Activated T-cell treated with anti-CD3 and anti-CD28 coated beads, Interleukin-2, amount 50 U/mL, for 72 hours (primary cell): ENCODE data around the gene ZNF106. TPM values are rescaled to one million over a fixed set of nuclear protein-coding genes. Genes with fewer than 3 reads are reported as not detected.

Experiments
- ATAC-seq, 2 donors: fragments of 150-1000 bp; cut with Tn5 transposase; replicated peaks in 1 of 2; 2 replicates each; pipeline ENCODE4 v1.10.0; 2021; ENCODE audit warnings: moderate library complexity in 2 of 2, mild to moderate bottlenecking in 1 of 2
- DNase-seq, 2 donors: peaks; one replicate each; pipeline ENCODE4 v3.0.0; 2021 to 2022; ENCODE audit warnings: mixed read lengths in 1 of 2
- H3K27ac Mint-ChIP-seq: one replicate; pipeline ENCODE4 v1.8.0; 2022; ENCODE audit warnings: mild to moderate bottlenecking, moderate library complexity, mixed read lengths
- H3K27me3 Mint-ChIP-seq: one replicate; pipeline ENCODE4 v1.8.0; 2022; ENCODE audit warnings: low read depth, mixed read lengths
- H3K36me3 Mint-ChIP-seq, 2 donors: one replicate each; pipeline ENCODE4 v1.8.0; 2022; ENCODE audit warnings: mixed read lengths in 2 of 2, mild to moderate bottlenecking in 1 of 2; ENCODE audit not compliant: insufficient read depth in 2 of 2
- H3K4me1 Mint-ChIP-seq: one replicate; pipeline ENCODE4 v1.8.0; 2022; ENCODE audit warnings: low read depth, mixed read lengths
- H3K4me3 Mint-ChIP-seq, 2 donors: one replicate each; pipeline ENCODE4 v1.8.0; 2022; ENCODE audit warnings: mild to moderate bottlenecking in 2 of 2, mixed read lengths in 2 of 2, moderate library complexity in 2 of 2
- H3K9me3 Mint-ChIP-seq, 2 donors: one replicate each; pipeline ENCODE4 v1.8.0; 2022; ENCODE audit warnings: mixed read lengths in 2 of 2
- total RNA-seq, 2 donors: library from RNA; stranded (reverse); gene quantifications; one replicate each; pipeline ENCODE4 v1.2.3, GENCODE V29; 2022

The ZNF106 gene
- total RNA-seq, 2 donors from 2014 or later = 51.1 to 66.2 TPM

DNA sequence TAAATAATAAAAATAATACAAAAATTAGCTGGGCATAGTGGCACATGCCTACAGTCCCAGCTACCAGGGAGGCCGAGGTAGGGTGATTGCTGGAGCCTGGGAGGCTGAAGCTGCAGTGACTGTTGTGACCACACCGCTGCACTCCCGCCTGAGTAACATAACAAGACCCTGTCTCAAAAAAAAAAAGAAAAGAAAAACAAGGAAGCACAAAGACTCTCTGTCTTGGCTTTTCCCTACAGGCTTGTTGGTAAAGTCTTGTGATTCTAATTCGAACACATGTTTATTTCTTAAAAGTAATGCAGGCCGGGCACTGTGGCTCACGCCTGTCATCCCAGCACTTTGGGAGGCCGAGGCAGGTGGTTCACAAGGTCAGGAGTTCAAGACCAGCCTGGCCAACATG lies 71.6 kb downstream of the ZNF106 start:
- H3K27me3 Mint-ChIP-seq = no peaks in the 10 kb centered on the region
- no peaks in the 10 kb centered on the region for H3K4me1 Mint-ChIP-seq
- H3K4me3 Mint-ChIP-seq = no peak overlapping the region
- ATAC-seq (no peak), DNase-seq (no peak)
- no peaks in the 10 kb centered on the region for H3K9me3 Mint-ChIP-seq
- peaks cover 2 to 12% of the 10 kb centered on the region in 2 donors for H3K36me3 Mint-ChIP-seq
- H3K27ac Mint-ChIP-seq = no peak overlapping the region

DNA sequence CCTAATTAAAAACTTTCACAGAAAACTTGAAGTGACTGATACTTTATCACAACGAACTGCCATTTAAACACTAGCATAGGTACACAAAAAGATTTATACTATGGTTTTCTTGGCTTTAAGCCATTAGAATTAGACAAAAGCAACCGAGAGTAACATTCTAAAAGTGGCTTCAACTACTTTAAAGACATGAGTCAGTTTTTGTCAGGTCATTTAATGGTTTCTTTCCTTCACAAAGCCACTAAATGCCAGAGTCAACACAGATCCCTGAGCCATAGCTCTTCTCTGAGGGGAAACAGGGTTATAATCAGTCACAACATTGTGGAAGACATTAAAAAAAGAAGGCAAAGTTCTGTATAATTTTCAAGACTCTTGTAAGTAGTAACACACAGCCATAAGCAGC lies 77.0 kb downstream of the ZNF106 start:
- no peaks in the 10 kb centered on the region for H3K27me3 Mint-ChIP-seq
- no peak overlapping the region for H3K27ac Mint-ChIP-seq
- ATAC-seq = no peak
- no peak overlapping the region for H3K4me3 Mint-ChIP-seq
- H3K9me3 Mint-ChIP-seq = no peaks in the 10 kb centered on the region
- H3K4me1 Mint-ChIP-seq = no peaks in the 10 kb centered on the region
- peaks cover 0 to 5% of the 10 kb centered on the region in 2 donors for H3K36me3 Mint-ChIP-seq
- DNase-seq = no peak

DNA sequence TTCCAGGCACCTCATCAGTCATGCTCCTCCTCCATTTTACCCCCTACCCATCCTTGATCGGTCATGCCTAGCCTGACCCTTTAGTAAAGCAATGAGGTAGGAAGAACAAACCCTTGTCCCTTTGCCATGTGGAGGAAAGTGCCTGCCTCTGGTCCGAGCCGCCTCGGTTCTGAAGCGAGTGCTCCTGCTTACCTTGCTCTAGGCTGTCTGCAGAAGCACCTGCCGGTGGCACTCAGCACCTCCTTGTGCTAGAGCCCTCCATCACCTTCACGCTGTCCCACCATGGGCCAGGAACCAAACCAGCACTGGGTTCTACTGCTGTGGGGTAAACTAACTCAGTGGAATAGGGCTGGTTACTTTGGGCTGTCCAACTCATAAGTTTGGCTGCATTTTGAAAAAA lies 79.1 kb downstream of the ZNF106 start:
- H3K9me3 Mint-ChIP-seq = no peaks in the 10 kb centered on the region
- H3K4me1 Mint-ChIP-seq = no peaks in the 10 kb centered on the region
- no peaks in the 10 kb centered on the region for H3K27me3 Mint-ChIP-seq
- DNase-seq (no peak), ATAC-seq (no peak)
- H3K4me3 Mint-ChIP-seq = no peak overlapping the region
- no peak overlapping the region for H3K27ac Mint-ChIP-seq
- peaks cover 0 to 2% of the 10 kb centered on the region in 2 donors for H3K36me3 Mint-ChIP-seq

DNA sequence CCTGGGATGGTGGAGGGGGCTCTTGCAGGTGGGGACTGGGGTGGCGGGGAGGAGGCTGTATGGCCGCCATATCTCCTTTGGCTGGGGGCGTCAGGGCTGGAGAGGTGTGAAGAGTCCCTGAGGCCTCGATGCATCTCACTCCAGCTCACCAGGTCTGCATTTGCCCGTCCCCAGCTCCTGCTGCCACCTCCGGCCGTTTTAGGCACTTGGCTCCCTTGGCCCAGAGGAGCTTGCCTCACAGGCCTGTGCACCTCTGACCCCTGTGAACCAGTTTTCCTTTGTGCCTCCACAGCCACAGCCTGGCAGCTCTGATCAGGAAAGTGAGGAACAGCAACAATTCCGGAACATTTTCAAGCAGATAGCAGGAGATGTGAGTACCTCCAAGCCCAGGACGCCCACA lies 81.9 kb downstream of the ZNF106 start:
- no peaks in the 10 kb centered on the region for H3K36me3 Mint-ChIP-seq
- no peaks in the 10 kb centered on the region for H3K9me3 Mint-ChIP-seq
- H3K27ac Mint-ChIP-seq = no peak overlapping the region
- no peak overlapping the region for H3K4me3 Mint-ChIP-seq
- DNase-seq (no peak), ATAC-seq (no peak)
- no peaks in the 10 kb centered on the region for H3K4me1 Mint-ChIP-seq
- no peaks in the 10 kb centered on the region for H3K27me3 Mint-ChIP-seq

DNA sequence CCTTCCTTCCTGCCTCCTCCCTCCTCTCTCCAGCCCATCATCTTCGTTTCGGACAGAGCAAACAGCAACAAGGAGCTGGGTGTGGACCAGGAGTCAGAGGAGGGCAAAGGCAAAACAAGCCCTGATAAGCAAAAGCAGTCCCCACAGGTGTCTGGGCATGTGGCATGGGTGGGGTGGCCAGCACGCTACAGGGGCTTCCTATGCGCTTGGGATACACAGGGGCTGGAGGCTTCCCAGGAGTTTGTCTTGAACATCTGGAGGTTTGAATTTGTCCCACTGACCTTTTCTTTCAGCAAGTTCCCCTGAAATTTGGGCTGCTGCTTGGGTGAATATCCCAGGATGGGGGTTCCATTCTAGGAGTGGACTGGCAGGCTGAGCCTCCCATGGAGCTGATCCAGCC lies 82.8 kb downstream of the ZNF106 start:
- Mint-ChIP-seq H3K4me1 (peaks cover 1% of the 10 kb centered on the region), H3K9me3 (no peaks in the 10 kb centered on the region), H3K27me3 (no peaks in the 10 kb centered on the region), H3K4me3 (no peak overlapping the region), H3K36me3 (no peaks in the 10 kb centered on the region), H3K27ac (no peak overlapping the region)
- DNase-seq (no peak), ATAC-seq (no peak)

DNA sequence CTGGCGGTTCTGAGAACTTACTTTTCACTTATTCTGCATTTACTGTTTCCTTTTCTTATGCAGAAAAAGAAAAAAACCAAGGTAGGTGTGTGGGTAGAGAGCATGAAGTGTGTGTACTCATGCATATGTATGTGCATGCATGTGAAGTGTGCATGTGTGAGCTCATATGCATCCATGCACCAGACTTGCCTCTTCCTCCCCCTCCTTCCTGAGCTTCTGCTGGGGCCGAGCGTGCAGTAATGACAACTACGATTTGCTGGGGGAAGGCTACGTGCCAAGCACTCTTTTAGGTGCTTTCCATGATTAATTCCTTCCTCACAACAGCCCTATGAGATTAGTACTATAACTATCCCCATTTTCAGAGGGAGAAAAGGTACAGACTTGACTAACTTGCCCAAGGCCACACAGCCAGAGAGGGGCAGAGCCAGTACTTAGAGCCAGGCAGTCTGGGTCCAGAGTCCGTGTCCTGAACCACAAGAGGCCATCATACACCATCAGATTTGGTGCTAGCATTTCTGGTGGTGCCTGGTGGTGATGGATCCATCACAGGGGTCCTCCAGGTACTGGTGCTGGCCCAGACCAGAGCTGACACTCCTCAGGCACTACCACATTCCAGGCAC lies 85.0 kb downstream of the ZNF106 start:
- H3K4me1 Mint-ChIP-seq = peaks cover 6% of the 10 kb centered on the region
- no peaks in the 10 kb centered on the region for H3K36me3 Mint-ChIP-seq
- no peak overlapping the region for H3K27ac Mint-ChIP-seq
- no peak for ATAC-seq
- DNase-seq = no peak
- H3K4me3 Mint-ChIP-seq = no peak overlapping the region
- H3K9me3 Mint-ChIP-seq = no peaks in the 10 kb centered on the region
- H3K27me3 Mint-ChIP-seq = no peaks in the 10 kb centered on the region

DNA sequence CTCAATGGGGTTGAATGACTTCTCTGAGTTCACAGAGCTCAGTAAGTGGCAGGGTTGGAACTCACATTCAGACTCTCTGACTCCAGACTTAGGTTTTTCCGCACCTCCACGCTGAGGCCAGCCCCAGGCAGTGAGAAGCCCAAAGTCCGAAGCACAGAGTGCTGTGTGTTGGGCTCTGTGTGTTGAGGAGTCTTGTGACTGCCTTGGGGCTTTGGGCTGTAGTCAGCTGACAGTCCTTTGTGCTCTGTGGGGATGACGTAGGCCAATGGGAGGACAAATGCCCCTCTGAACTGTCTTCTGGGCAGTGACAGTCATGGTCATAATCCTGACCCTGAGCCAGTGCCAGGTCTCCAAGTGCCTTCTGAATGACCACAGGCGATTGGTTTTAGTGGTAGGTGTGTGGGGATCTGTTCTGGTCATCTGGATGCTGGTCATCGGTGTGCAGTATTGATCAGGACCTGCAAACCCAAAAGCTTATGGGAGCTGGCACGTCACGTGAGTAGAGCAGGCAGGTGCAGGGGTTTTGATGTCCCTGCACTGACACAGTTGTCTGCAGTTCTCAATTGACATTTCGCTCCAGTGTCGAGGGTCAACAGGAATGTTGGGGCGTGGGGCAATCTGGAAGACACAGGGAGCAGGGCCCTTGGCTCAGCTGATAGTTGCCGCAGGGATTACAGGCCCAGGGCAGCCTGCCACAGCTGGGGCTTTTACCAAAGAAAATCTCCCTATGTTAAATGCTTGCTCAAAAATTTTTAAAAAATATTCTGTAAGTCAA lies 86.3 kb downstream of the ZNF106 start:
- no peaks in the 10 kb centered on the region for H3K9me3 Mint-ChIP-seq
- H3K36me3 Mint-ChIP-seq = peaks cover 0 to 2% of the 10 kb centered on the region in 2 donors
- DNase-seq = no peak
- H3K27ac Mint-ChIP-seq = no peak overlapping the region
- ATAC-seq = no peak
- H3K27me3 Mint-ChIP-seq = no peaks in the 10 kb centered on the region
- H3K4me3 Mint-ChIP-seq = no peak overlapping the region
- H3K4me1 Mint-ChIP-seq = peaks cover 6% of the 10 kb centered on the region

DNA sequence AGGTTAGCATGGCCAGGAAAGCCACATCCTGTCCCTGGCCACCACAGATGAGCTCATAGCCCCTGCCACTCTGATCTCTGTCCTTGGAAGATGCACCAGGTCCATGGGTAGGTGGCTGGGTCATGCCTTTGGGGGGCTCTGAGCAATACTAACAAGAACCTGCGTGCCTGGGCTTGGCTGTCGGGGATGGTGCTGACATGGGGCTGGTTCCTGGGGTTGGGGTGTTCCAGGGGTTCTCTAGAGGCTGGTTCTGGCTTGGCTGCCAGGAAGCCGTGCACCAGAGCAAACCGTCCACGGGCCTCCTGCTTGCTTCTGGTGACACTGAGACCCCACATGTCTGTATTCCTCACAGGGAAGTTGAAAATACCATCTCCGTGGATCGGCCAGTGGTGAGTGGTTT lies 87.6 kb downstream of the ZNF106 start:
- DNase-seq (no peak), ATAC-seq (no peak)
- Mint-ChIP-seq H3K4me1 (peaks cover 6% of the 10 kb centered on the region), H3K27me3 (no peaks in the 10 kb centered on the region), H3K4me3 (no peak overlapping the region), H3K36me3 (peaks cover 0 to 2% of the 10 kb centered on the region in 2 donors), H3K27ac (no peak overlapping the region), H3K9me3 (no peaks in the 10 kb centered on the region)

DNA sequence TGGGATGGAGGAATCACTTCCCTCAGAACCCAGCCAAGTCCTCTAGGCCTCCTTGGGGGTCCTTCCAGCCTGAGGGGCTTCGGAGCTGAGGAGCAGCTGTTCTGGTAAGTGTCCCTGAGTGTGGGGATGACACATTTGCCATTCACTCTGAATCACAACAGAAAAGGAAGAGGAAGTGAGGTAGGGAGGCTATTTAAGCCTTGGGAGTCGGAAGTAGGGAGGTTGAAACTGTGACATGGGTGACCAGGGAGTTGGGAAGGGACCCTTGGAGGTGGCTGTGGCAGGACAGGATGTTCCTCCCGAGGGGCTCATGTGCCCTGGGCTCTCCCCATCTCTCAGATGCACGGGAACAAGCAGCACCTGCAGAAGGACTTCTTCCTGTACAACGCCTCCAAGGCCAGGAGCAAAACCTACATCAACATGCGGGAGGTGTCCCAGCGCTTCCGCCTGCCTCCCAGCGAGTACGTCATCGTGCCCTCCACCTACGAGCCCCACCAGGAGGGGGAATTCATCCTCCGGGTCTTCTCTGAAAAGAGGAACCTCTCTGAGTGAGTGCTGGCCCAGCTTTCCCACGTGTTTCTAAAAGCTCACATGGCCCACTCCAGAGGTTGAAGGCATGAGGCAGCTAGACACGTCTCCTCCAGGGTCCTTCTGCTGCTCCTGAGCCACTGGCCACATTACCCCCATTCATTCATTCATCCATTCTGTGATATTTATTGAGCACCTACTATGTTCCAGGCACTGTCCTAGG lies 88.3 kb downstream of the ZNF106 start:
- H3K36me3 Mint-ChIP-seq = peaks cover 0 to 2% of the 10 kb centered on the region in 2 donors
- H3K9me3 Mint-ChIP-seq = no peaks in the 10 kb centered on the region
- H3K4me1 Mint-ChIP-seq = peaks cover 6% of the 10 kb centered on the region
- H3K27ac Mint-ChIP-seq = no peak overlapping the region
- peak; percentile 12 to 16 for ATAC-seq
- H3K27me3 Mint-ChIP-seq = no peaks in the 10 kb centered on the region
- H3K4me3 Mint-ChIP-seq = no peak overlapping the region
- DNase-seq = no peak

DNA sequence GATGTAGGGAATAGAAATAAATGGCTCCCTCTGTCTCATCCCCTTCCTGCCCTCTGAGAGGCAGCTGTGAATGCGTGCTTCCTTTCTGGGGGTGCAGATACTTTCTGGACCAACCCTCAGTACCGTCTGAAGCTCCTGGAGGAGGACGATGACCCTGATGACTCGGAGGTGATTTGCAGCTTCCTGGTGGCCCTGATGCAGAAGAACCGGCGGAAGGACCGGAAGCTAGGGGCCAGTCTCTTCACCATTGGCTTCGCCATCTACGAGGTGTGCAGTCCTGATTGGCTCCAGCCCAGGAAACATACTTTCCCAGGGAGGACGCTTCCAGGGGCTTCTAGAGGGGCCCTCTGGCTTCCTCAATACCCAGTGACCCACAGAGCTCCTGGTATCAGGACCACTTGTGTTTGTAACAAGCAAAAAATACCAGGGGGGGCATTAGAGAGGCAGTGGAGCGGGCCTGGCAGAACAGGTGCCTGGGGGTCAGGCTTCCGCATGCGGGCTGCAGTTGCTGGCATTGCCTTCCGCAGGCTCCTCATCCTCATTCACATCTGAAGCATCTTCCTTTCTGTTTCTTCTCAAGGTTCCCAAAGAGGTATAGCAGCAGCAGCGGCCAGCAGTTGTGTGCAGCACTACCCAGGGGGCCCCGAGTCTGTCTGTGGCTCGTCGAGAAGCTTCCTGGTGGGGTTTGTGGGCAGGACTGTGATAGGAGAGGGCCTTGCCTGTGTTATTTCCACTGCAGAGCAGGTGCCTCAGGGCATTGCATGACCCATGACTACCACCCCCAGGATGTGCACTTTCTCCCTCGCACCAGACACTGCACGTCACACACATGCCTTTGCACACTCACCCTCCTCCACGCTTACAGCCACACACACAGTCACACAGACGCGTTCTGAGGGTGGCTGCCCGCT lies 89.1 kb downstream of the ZNF106 start:
- Mint-ChIP-seq H3K36me3 (peaks cover 0 to 2% of the 10 kb centered on the region in 2 donors), H3K9me3 (no peaks in the 10 kb centered on the region), H3K4me3 (peak overlapping the region; percentile 18 to 69), H3K27ac (no peak overlapping the region), H3K27me3 (no peaks in the 10 kb centered on the region), H3K4me1 (peaks cover 6% of the 10 kb centered on the region)
- no peak for DNase-seq
- peak; percentile 58 to 59 for ATAC-seq

DNA sequence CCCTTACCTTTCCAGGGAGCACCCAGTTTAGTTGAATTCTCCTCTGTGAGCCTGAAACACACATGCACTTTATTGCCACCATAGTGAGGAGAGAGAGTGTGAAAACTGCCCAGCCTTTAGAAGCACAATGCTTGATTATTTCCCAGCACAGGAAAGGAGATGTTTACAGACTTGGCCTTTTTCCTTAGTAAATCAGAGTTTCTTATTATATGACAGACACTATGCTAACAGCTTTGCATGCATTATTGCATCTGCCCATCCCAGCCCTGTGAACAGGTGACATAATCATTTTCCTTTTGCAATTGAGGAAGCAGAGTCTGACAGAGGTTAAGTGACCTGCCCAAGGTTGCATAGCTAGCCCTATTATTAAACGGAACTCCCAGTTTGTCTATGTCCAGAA lies 95.1 kb downstream of the ZNF106 start:
- no peaks in the 10 kb centered on the region for H3K27me3 Mint-ChIP-seq
- no peak for ATAC-seq

DNA sequence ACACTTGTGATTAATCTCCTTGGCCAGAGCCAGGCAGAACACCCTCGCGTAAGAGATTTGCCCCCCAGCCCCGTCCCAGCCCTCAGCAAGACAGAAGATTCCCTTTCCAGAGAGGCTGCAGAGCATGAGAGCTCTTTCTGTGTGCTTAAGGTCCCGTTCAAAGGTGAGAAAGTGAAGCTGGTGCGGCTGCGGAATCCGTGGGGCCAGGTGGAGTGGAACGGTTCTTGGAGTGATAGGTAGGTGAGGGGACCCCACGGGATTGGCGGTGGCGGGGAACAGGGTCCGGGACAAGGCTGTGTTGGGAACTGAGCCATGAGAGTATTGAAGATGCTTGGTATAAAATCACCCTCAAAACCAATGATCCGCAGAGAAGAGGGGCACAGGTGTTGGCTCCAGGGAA lies 96.8 kb downstream of the ZNF106 start:
- no peaks in the 10 kb centered on the region for H3K27me3 Mint-ChIP-seq
- no peak for ATAC-seq
- H3K9me3 Mint-ChIP-seq = no peaks in the 10 kb centered on the region
- DNase-seq = no peak
- H3K36me3 Mint-ChIP-seq = no peaks in the 10 kb centered on the region
- H3K4me1 Mint-ChIP-seq = no peaks in the 10 kb centered on the region
- H3K4me3 Mint-ChIP-seq = no peak overlapping the region
- H3K27ac Mint-ChIP-seq = no peak overlapping the region

More for the DNA sequence above, 95.1 kb downstream of the ZNF106 start:
- Mint-ChIP-seq H3K36me3 (peaks cover 0 to 2% of the 10 kb centered on the region in 2 donors), H3K4me3 (no peak overlapping the region), H3K4me1 (no peaks in the 10 kb centered on the region), H3K27ac (no peak overlapping the region), H3K9me3 (no peaks in the 10 kb centered on the region)
- no peak for DNase-seq
